Stimulated activated CD4-positive, alpha-beta T cell treated with anti-CD3 and anti-CD28 coated beads, Interleukin-2, amount 100 ng/mL, for 48 hours (primary cell): ENCODE results near the gene NBL1.

Source experiments
- DNase-seq, 2 donors: peaks; one replicate each; pipeline ENCODE4 v3.0.0-alpha.2; 2020

Gene NBL1

GRCh38 chr1:19647643-19648042, 3.5 kb downstream of the NBL1 start:
- DNase-seq, result no peak

DNA sequence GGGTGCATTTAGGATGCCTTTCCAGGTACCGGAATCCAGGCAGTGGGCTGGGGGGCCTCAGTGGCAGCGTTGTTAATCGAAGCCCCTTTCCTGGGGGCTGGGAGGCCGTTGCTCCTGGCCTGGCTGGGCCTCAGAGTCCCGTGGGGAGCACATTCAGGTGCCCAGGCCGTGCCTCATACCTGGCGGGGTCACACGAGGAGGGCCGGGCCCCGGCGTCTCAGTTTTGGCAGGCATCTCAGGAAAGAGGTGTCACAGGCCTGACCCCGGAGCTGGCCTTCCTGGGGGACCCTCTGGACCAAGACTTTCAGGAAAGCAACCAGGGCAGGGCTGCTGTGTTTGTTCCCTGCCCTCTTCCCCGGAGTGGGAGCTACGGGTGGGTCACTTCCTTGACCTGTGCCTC, 4.1 kb downstream of the NBL1 start:
- DNase-seq, result no peak

DNA sequence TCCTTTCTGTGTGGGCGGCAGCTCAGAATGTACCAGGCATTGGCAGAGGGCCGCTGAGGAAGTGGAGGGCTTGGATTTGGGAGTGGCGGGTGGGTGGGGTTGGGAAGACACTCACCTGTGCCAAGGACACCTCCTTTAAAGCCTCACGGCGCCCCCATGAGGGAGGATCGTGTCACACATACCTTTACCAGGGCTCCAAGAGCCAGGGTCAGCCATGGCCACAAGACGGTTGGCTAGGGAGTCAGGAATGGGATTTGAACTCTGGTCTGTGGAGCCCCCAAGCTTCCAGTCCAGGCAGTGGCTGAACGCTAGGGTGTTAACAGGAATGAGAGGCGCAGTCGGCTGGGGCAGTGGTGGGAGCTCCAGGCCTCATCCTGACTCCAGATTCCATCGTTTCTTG, 4.6 kb downstream of the NBL1 start:
- DNase-seq, result no peak

DNA sequence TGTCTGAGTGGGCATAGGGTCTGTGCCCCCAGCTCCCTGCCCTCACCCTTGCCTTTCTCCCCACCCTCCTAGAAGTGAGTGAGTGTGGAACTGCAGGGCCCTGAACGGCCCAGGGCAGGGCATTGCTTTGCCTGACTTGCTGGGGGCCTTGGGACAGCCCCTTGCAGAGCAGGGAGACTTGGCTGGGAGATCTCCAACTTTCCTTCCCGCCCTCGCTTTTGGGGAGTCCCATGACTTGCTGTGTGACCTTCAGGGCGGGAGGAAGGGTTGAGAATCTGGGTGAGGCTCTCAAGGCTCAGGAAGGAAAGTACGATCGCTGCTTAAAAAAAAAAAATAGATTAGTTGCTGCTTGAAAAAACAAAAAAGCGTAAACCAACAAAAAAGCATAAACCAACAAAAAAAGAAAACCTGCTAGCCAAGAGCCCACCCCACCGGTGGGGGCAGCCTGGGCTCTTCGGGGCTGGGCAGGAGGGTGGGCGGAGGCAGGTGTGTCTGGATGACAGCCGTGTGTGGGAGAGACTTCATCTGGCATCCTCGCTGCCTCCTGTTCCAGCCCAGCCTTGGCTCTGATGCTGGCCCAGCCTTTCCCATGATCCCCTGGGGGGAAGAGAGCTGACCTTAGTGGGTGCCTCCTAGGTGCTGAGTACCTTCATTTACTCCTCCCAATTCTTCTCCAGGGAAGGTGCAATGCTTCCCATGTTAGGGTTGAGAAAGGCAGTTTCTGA, 6.5 kb downstream of the NBL1 start:
- DNase-seq, result no peak

- peak in 1 of 2 donors; percentile 37 for DNase-seq
Observed at GRCh38 chr1:19651141-19651737, 7.1 kb downstream of the NBL1 start.

DNA sequence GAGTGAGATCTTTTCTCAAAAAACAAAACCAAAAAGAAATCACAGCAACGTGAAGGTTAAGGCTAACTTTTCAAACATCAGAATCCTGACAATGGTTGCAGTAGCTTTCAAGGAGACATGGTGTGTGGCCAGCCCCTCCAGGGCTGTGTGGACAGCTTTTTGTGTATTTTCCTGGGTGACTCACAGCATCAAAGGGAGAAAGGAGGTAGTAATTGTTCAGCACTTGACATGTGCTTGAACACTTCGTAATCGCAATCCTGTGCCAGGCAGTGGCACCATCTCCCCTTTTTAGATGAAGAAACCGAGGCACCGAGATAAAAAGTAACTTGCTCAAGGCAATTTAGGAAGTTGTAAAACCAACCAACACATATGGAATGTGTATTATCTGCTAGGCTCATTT, 10.3 kb downstream of the NBL1 start:
- no peak for DNase-seq

- DNase-seq, result no peak
Observed at GRCh38 chr1:19654886-19655717, 11.0 kb downstream of the NBL1 start.

DNA sequence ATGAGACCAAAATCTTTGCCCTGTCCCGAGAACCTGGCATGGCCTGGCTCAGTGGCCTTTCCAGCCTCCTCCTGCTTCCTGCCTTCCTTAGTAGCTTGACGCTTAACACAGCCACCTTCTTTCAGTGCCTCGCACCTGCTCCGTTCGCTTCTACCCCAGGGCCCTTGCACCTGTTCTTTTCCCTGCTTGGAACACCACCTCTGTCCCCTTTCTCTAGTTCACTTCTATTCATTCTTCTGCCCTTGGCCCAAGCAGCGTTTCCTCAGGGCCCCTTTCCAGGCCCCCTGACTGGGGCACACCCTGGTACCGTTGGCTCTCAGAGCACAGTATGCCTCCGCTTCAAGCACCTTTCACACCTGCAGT, 11.6 kb downstream of the NBL1 start:
- no peak for DNase-seq

- no peak for DNase-seq
Observed at GRCh38 chr1:19656134-19656779, 12.1 kb downstream of the NBL1 start.

- no peak for DNase-seq
Observed at GRCh38 chr1:19656780-19657466, 12.8 kb downstream of the NBL1 start.

- DNase-seq, result no peak
Observed at GRCh38 chr1:19657511-19657910, 13.4 kb downstream of the NBL1 start.

DNA sequence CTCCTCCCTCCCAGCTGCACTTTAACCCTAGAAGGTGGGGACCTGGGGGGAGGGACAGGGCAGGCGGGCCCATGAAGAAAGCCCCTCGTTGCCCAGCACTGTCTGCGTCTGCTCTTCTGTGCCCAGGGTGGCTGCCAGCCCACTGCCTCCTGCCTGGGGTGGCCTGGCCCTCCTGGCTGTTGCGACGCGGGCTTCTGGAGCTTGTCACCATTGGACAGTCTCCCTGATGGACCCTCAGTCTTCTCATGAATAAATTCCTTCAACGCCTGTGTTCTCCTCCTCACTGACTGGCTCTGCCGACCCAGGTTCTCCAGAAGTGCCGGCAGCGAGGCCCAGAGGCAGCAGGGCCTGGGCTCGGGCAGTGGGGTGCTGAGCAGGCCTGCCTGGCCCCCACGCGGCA, 14.1 kb downstream of the NBL1 start:
- DNase-seq, result no peak

DNA sequence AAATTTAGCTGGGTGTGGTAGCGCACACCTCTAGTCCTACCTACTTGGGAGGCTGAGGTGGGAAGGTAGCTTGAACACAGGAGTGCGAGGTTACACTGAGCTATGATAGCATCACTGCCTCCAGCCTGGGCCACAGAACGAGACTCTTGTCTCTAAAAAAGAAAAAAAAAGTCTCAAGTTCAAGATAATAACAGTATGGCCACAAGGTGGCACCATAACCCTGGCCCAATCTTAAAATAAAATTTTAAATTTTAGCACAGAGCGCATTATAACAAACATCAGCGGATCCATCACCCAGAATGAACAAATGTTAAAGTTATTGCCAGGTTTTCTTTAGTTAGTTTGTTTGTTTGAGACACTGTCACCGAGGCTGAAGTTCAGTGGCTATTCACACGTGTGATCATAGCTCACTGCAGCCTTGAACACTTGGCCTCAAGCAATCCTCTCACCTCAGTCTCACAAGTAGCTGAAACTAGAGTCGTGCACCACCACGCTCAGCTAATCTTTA, 17.7 kb downstream of the NBL1 start:
- DNase-seq, result peak; percentile 53 to 65

DNA sequence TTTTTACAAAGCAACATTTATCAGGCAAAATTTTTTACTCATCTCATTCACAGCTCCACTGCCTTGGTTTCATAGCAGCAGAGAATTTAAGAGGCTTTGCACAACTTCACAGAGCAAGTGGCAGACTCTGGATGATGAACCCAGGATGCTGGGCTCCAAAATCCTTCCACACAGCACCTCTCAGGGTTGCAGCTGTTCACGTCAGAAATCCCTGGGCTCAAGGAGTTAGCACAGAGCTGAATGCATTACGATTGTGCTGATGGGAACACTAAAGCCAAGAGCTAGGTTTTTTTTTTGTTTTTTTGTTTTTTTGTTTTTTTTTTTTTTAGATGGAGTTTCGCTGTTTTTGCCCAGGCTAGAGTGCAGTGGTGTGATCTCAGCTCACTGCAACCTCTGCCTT, 18.2 kb downstream of the NBL1 start:
- no peak for DNase-seq

DNA sequence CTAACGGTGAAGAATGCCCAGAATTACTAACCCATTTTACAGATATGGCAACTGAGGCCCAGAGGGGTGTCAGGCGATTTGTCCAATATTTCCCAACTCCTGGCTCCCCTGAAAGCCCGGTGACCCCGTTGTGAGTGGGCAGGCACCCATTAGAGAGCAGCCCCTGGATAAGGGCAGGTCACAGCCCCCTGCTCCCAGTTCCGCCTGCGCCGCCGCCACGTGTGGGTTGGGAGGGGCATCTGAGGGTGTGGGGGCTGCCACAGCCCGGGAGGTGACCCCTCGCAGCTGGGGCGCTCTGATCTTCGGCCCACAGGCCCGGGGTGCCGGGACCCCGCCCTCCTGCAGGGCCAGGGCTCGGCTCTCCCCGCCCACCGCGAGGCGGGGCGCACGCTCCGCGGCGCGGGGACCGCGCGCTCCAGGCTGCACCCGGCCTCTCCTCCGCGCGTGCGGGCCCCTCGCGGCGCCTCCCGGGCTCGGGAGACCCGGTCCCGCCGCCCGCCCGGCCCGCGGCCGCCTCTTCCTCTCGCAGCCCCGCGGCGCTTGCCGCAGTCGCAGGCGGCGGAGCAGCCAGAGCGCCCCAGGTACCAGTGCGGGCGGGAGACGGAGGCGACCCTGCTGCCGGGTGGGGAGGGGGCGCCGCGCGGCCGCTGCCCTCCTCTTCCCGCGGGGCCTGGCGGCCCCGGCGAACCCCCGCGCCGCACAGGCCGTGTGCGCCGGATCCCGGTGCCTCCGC, 20.5 kb downstream of the NBL1 start, which contains the start of gene HTR6:
Gene HTR6 (plus strand): TSS at position 423 of the 733 bp plus-strand sequence. CDS start 879 bp downstream, outside the sequence.
- peak in 1 of 2 donors; percentile 32 for DNase-seq

DNA sequence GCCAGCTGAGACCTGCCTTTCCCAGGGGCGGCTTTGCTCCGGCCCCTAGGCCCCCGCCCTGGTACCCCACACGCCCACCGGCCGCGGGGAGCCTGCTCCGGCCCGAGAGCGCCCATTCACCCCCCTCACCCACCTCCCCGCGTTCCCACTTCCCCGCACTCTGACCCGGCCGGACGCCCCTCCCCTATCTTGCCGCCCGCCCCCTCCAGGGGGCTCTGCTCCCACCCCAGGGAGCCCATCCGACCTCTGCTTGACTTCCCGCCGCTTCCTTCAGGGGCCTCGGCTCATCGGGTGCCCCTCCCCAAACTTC, 21.0 kb downstream of the NBL1 start:
- no peak for DNase-seq

DNA sequence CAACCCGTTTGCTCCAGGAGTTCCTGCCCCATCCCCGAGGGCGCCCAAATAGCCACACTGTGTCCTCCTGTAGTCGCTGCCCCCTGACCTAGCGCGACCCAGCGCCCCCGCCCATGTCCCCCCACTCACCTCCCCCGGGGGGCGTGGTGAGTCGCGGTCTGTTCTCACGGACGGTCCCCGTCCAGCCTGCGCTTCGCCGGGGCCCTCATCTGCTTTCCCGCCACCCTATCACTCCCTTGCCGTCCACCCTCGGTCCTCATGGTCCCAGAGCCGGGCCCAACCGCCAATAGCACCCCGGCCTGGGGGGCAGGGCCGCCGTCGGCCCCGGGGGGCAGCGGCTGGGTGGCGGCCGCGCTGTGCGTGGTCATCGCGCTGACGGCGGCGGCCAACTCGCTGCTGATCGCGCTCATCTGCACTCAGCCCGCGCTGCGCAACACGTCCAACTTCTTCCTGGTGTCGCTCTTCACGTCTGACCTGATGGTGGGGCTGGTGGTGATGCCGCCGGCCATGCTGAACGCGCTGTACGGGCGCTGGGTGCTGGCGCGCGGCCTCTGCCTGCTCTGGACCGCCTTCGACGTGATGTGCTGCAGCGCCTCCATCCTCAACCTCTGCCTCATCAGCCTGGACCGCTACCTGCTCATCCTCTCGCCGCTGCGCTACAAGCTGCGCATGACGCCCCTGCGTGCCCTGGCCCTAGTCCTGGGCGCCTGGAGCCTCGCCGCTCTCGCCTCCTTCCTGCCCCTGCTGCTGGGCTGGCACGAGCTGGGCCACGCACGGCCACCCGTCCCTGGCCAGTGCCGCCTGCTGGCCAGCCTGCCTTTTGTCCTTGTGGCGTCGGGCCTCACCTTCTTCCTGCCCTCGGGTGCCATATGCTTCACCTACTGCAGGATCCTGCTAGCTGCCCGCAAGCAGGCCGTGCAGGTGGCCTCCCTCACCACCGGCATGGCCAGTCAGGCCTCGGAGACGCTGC, 21.7 kb downstream of the NBL1 start:
- DNase-seq, result no peak

DNA sequence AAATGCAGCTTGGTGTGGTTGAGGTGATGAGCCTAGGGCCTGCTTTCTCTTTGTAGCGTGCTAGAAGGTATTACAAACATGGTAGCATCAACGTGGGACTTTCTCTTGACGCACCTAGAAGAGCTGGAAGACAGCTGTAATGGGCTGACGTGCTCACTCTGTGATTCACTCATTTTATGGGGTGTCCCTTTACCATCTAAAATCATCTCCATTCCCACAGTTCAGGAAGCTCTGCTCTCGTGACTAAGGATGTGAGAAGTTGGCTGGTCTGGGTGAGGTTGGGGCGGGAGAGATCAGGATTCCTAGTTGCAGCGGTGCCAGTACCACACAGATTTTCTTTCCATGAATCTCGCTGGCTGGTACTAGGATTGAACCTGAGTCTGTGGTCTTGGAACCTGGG, 24.8 kb downstream of the NBL1 start:
- no peak for DNase-seq

DNA sequence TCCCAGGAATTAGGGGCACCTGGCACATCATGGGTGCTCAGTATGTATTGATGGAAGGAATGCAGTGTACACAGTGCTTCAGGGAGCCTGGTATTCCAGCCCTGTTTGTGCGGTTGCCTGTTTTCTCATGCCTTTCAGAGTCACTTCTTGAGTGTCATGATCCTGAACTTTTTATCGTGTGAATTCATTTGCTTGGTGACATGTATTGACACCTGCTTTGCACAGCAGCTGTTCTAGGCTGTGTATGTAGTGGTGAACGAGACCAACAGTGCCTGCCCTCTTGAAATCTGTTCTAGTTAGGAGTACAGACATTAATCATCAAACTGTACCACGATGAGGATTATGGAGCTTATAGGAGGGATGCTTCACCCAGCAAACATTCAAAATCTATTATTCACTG, 26.7 kb downstream of the NBL1 start:
- no peak for DNase-seq

GRCh38 chr1:19672237-19672636, 28.1 kb downstream of the NBL1 start:
- no peak for DNase-seq

DNA sequence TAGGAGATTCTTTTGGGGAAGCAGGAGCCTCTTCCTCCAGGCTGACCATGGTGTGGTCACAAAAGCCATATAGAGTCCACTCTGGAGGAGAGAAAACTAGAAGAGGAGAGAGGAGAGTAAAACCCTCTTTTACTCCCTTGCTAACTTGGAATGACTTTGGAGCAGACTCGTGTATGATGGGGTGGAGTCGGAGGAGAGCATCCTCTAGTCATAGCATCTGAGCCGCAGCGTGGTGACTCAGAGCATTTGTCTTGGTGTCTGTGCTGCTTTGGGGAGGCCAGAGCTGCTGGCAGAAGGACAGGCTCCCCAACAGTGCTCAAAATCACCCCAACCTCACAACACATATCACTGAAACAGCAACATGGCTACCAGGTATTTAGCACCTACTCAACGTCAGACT, 31.7 kb downstream of the NBL1 start:
- no peak for DNase-seq
